GM12878 (cell line): ENCODE results near the gene FTL. TPM values are rescaled to one million over a fixed set of nuclear protein-coding genes. Genes with fewer than 3 reads are reported as not detected.
"Not testable (repeated sequence)": the region's sequence is repeated elsewhere in the genome, so short reads cannot be mapped to it uniquely, and the experiment has no call there.

Source experiments
- ATAC-seq: fragments of 200-7000 bp; cut with Tn5 transposase; 3 replicates; pipeline ENCODE4 v1.9.1; 2020; ENCODE audit warnings: mild to moderate bottlenecking, moderate library complexity
- BruUV-seq: library from RNA; stranded (reverse); fragments of 400-500 nt; replicated peaks from 2 replicates; lab custom pipeline; 2021; lab: Mats Ljungman, UMichigan
- CTCF ChIA-PET: fragments of 300-600 bp; sonication (Branson Sonifier 250); formaldehyde crosslinking; extraction: SDS; loops from one replicate; lab custom pipeline; 2021; ENCODE audit warnings: inconsistent platforms; lab: Yijun Ruan, JAX
- POLR2A ChIA-PET: fragments of 350-600 bp; formaldehyde crosslinking; extraction: SDS; loops from one replicate; lab custom pipeline; 2021; ENCODE audit warnings: inconsistent platforms; lab: Charles Lee
- RAD21 ChIA-PET: fragments of 300-600 bp; sonication (Branson Sonifier 250); formaldehyde crosslinking; loops from one replicate; lab custom pipeline; 2023; ENCODE audit warnings: antibody characterized with exemption; ENCODE audit not compliant: unreplicated experiment; lab: Charles Lee
- SMC1A ChIA-PET: fragments of 300-600 bp; sonication (Branson Sonifier 250); formaldehyde crosslinking; loops from one replicate; lab custom pipeline; 2023; ENCODE audit not compliant: unreplicated experiment, uncharacterized antibody; lab: Charles Lee
- DNase-seq: peaks from one replicate; pipeline ENCODE4 v3.0.0-alpha.2; 2011; ENCODE audit warnings: low read depth, low spot score
- FAIRE-seq: peaks from 3 replicates; lab custom pipeline; 2011; peaks lifted over from hg19 to GRCh38; lab: Jason Lieb, UNC
- H2AFZ ChIP-seq: 2 replicates; pipeline ENCODE4 v1.6.0; 2011; ENCODE audit warnings: low read depth, low read length, control low read depth; ENCODE audit not compliant: control insufficient read depth
- H3K27ac ChIP-seq: 2 replicates; pipeline ENCODE4 v1.5.1; 2011; ENCODE audit warnings: control low read depth; ENCODE audit not compliant: control insufficient read depth, insufficient read depth
- H3K27me3 ChIP-seq, 2 experiments: replicated peaks in 1 of 2; 2 replicates each; pipeline versions ENCODE4 v1.6.0 to v1.6.1; 2011; ENCODE audit warnings: low read length in 1 of 2; ENCODE audit not compliant: control insufficient read depth in 2 of 2, insufficient read depth in 2 of 2
- H3K36me3 ChIP-seq, 2 experiments: 2 replicates each; pipeline ENCODE4 v1.5.1; 2011; ENCODE audit warnings: low read length in 1 of 2; ENCODE audit not compliant: control insufficient read depth in 2 of 2, insufficient read depth in 2 of 2
- H3K4me1 ChIP-seq: 2 replicates; pipeline ENCODE4 v1.6.1; 2011; ENCODE audit warnings: mild to moderate bottlenecking, low read length, moderate library complexity, mixed read lengths; ENCODE audit not compliant: control insufficient read depth, insufficient read depth
- H3K4me2 ChIP-seq: 2 replicates; pipeline ENCODE4 v1.6.0; 2011; ENCODE audit warnings: control low read depth; ENCODE audit not compliant: control insufficient read depth, insufficient read depth
- H3K4me3 ChIP-seq: fragments of 200-600 bp; sonication (generic); 2 replicates; pipeline ENCODE4 v1.5.1; 2016
- H3K79me2 ChIP-seq: 2 replicates; pipeline ENCODE4 v1.6.0; 2011; ENCODE audit warnings: low read length; ENCODE audit not compliant: control insufficient read depth, insufficient read depth
- H3K9ac ChIP-seq: 2 replicates; pipeline ENCODE4 v1.8.0; 2011; ENCODE audit warnings: low read length, control low read depth, mixed read lengths; ENCODE audit not compliant: control insufficient read depth, insufficient read depth
- H3K9me3 ChIP-seq: replicated peaks from 3 replicates; pipeline ENCODE4 v1.5.1; 2011; ENCODE audit warnings: mild to moderate bottlenecking, low read length; ENCODE audit not compliant: control insufficient read depth, insufficient read depth
- H4K20me1 ChIP-seq: 2 replicates; pipeline ENCODE4 v1.6.0; 2011; ENCODE audit not compliant: control insufficient read depth, insufficient read depth
- CBFB ChIP-seq: IDR thresholded peaks from 2 replicates; pipeline ENCODE4 v1.6.1; 2016; ENCODE audit warnings: antibody characterized with exemption, low read depth
- CBX5 ChIP-seq: sonication (generic); IDR thresholded peaks from 2 replicates; pipeline ENCODE4 v1.6.1; 2016; ENCODE audit warnings: low read depth, moderate library complexity, mild to moderate bottlenecking, inconsistent platforms
- CHD4 ChIP-seq: fragments of 200-600 bp; sonication (generic); IDR thresholded peaks from 2 replicates; pipeline ENCODE4 v1.6.1; 2016; ENCODE audit warnings: mild to moderate bottlenecking
- ESRRA ChIP-seq: IDR thresholded peaks from 2 replicates; pipeline ENCODE4 v1.6.1; 2012; ENCODE audit warnings: mild to moderate bottlenecking, low read length, improper control_type of control experiment
- ETV6 ChIP-seq, 2 experiments: fragments of 450-650 bp in 1 of 2; IDR thresholded peaks in 1 of 2; conservative IDR thresholded peaks in 1 of 2; 2 replicates each; pipeline ENCODE4 v1.6.1; 2014; ENCODE audit warnings: antibody characterized with exemption in 1 of 2, borderline replicate concordance in 1 of 2, low read depth in 1 of 2, mild to moderate bottlenecking in 1 of 2, moderate library complexity in 1 of 2
- KLF5 ChIP-seq: fragments of 450-650 bp; IDR thresholded peaks from 2 replicates; pipeline ENCODE4 v1.6.1; 2014; ENCODE audit warnings: mild to moderate bottlenecking; ENCODE audit not compliant: partially characterized antibody
- MYB ChIP-seq: fragments of 150-350 bp; IDR thresholded peaks from 2 replicates; pipeline ENCODE4 v1.6.1; 2014; ENCODE audit warnings: mild to moderate bottlenecking, low read depth, low read length, borderline replicate concordance
- SMC3 ChIP-seq: IDR thresholded peaks from 2 replicates; pipeline ENCODE4 v1.6.1; 2011; ENCODE audit warnings: low read length, improper control_type of control experiment, borderline replicate concordance
- WGBS: methylation state at CpG from one replicate; pipeline ENCODE4 v1.1.6; 2016; ENCODE audit warnings: low lambda C conversion rate; ENCODE audit not compliant: insufficient replicate concordance, insufficient coverage; ENCODE audit errors: missing lambda C conversion rate; 5-methylcytosine and 5-hydroxymethylcytosine counted together
- in situ Hi-C: fragments of 300-500 bp; cut with MboI; formaldehyde crosslinking; loops from 9 replicates; pipeline ENCODE4 v1.14.3; 2018; ENCODE audit warnings: mixed read lengths
- intact Hi-C: fragments of 100-400 bp; cut with micrococcal nuclease; formaldehyde crosslinking; loops from one replicate; pipeline ENCODE4 v1.14.2; 2022; ENCODE audit not compliant: unreplicated experiment
- polyA plus RNA-seq, 11 experiments: library from polyadenylated mRNA; depleted of rRNA in 4 of 11; unstranded in 6 of 11; stranded (reverse) in 5 of 11; fragments of >200 nt; fragmentation: Nextera tagmentation in 4 of 11; fragmentation: Illumina TruSeq in 1 of 11; extraction: Ambion mirVana in 4 of 11; extraction: Trizol in 1 of 11; gene quantifications; 1 replicate in 1 of 11; 2 replicates in 10 of 11; pipeline versions ENCODE4 v1.2.1 to v1.2.3, GENCODE V29; 2011 to 2016; ENCODE audit warnings: inconsistent platforms in 2 of 11, missing spikeins in 2 of 11, low read depth in 1 of 11
- total RNA-seq, 4 experiments: library from RNA; depleted of rRNA in 3 of 4; stranded (reverse); fragments of >200 nt in 3 of 4; fragmentation: Illumina TruSeq in 1 of 4; extraction: Trizol in 1 of 4; gene quantifications; 2 replicates each; pipeline versions ENCODE4 v1.2.1 to v1.2.3, GENCODE V29; 2013 to 2021
- TF ChIP-seq, protein P1 (sequence below): fragments of 450-650 bp; IDR thresholded peaks from 2 replicates; pipeline ENCODE4 v1.6.1; 2016; ENCODE audit warnings: mild to moderate bottlenecking, moderate library complexity, borderline replicate concordance
- TF ChIP-seq, protein P2 (sequence below): IDR thresholded peaks from 2 replicates; pipeline ENCODE4 v1.6.1; 2012; ENCODE audit warnings: low read depth, low read length, improper control_type of control experiment

FTL gene
- total and polyA plus RNA-seq, 10 of the 15 experiments (the other 5 are each of a cell fraction or from before 2014, with no cell fraction given), result 364 to 8,913 (median 1,595) TPM

- TF ChIP-seq, protein P1, sequence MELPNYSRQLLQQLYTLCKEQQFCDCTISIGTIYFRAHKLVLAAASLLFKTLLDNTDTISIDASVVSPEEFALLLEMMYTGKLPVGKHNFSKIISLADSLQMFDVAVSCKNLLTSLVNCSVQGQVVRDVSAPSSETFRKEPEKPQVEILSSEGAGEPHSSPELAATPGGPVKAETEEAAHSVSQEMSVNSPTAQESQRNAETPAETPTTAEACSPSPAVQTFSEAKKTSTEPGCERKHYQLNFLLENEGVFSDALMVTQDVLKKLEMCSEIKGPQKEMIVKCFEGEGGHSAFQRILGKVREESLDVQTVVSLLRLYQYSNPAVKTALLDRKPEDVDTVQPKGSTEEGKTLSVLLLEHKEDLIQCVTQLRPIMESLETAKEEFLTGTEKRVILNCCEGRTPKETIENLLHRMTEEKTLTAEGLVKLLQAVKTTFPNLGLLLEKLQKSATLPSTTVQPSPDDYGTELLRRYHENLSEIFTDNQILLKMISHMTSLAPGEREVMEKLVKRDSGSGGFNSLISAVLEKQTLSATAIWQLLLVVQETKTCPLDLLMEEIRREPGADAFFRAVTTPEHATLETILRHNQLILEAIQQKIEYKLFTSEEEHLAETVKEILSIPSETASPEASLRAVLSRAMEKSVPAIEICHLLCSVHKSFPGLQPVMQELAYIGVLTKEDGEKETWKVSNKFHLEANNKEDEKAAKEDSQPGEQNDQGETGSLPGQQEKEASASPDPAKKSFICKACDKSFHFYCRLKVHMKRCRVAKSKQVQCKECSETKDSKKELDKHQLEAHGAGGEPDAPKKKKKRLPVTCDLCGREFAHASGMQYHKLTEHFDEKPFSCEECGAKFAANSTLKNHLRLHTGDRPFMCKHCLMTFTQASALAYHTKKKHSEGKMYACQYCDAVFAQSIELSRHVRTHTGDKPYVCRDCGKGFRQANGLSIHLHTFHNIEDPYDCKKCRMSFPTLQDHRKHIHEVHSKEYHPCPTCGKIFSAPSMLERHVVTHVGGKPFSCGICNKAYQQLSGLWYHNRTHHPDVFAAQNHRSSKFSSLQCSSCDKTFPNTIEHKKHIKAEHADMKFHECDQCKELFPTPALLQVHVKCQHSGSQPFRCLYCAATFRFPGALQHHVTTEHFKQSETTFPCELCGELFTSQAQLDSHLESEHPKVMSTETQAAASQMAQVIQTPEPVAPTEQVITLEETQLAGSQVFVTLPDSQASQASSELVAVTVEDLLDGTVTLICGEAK, result no peak
- TF ChIP-seq CBX5 (no peak), KLF5 (no peak), ESRRA (no peak), MYB (no peak), CBFB (no peak), ETV6 (conservative IDR thresholded peaks at IDR 0.05 in 1 of 2, IDR thresholded peaks at IDR 0.05 in 1 of 2; ENCODE audit: borderline replicate concordance in 1 of 2, low read depth in 1 of 2) (no peak), SMC3 (no peak), CHD4 (no peak)
- TF ChIP-seq, protein P2, sequence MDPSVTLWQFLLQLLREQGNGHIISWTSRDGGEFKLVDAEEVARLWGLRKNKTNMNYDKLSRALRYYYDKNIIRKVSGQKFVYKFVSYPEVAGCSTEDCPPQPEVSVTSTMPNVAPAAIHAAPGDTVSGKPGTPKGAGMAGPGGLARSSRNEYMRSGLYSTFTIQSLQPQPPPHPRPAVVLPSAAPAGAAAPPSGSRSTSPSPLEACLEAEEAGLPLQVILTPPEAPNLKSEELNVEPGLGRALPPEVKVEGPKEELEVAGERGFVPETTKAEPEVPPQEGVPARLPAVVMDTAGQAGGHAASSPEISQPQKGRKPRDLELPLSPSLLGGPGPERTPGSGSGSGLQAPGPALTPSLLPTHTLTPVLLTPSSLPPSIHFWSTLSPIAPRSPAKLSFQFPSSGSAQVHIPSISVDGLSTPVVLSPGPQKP, result no peak
- TF ChIP-seq, all 136 proteins: peak for 0
Measured at GRCh38 chr19:48926909-48927308, 38.2 kb upstream of the FTL start (continued).

- H3K4me3 ChIP-seq, BruUV-seq, SMC1A ChIA-PET, ATAC-seq, H3K27ac ChIP-seq, intact Hi-C loops, H3K36me3 ChIP-seq, H3K79me2 ChIP-seq, RAD21 ChIA-PET, H3K4me1 ChIP-seq, H3K27me3 ChIP-seq, in situ Hi-C loops, H3K4me2 ChIP-seq, H3K9me3 ChIP-seq, FAIRE-seq, H2AFZ ChIP-seq, H4K20me1 ChIP-seq, DNase-seq, H3K9ac ChIP-seq: not testable (repeated sequence)
- 85% methylated on average over 15 of the region's 17 CpGs for WGBS
- CTCF ChIA-PET, result interaction anchor here (0.6 kb wide), 1 partner anchor 85 kb away, joined by 3 read pairs; no protein-coding TSS in a partner anchor
- POLR2A ChIA-PET, result interaction anchor here (0.6 to 0.7 kb wide), 4 partner anchors 12 to 202 kb away, joined by 4 to 8 read pairs (median 4); no protein-coding TSS in a partner anchor
Measured at GRCh38 chr19:48927692-48928091, 37.4 kb upstream of the FTL start.
